AG09309 (cell line): ENCODE measurements around the gene ZNF423.
"Not testable (repeated sequence)": the region's sequence is repeated elsewhere in the genome, so short reads cannot be mapped to it uniquely, and the experiment has no call there.

ENCODE experiments used
- DNase-seq: peaks from one replicate; pipeline ENCODE4 v3.0.0-alpha.2; 2010; ENCODE audit warnings: low read depth
- H3K4me3 ChIP-seq: 2 replicates; pipeline ENCODE4 v1.5.1; 2011; ENCODE audit warnings: mild to moderate bottlenecking, low read depth, low read length, moderate library complexity; ENCODE audit not compliant: control insufficient read depth
- CTCF ChIP-seq: IDR thresholded peaks from 2 replicates; pipeline ENCODE4 v1.5.1; 2011; ENCODE audit warnings: mild to moderate bottlenecking, low read depth, low read length, inconsistent platforms; ENCODE audit not compliant: insufficient read depth, control insufficient read depth; ENCODE audit errors: missing control alignments

ZNF423 gene

GRCh38 chr16:49883076-49884014 lies 27.4 kb upstream of the ZNF423 start:
- DNase-seq, result no peak
- TF ChIP-seq CTCF, result no peak
- H3K4me3 ChIP-seq, result no peak overlapping the region

- H3K4me3 ChIP-seq, result no peak overlapping the region
- TF ChIP-seq CTCF, result no peak
- DNase-seq, result no peak
Observed at GRCh38 chr16:49881890-49882289, 26.0 kb upstream of the ZNF423 start.

GRCh38 chr16:49878540-49878939 lies 22.6 kb upstream of the ZNF423 start:
- not testable (repeated sequence) for DNase-seq, H3K4me3 ChIP-seq

GRCh38 chr16:49876716-49877129 lies 20.8 kb upstream of the ZNF423 start:
- peak; percentile 71 for TF ChIP-seq CTCF
- H3K4me3 ChIP-seq, result no peak overlapping the region
- no peak for DNase-seq

- DNase-seq, result no peak
Observed at GRCh38 chr16:49875806-49876715, 20.1 kb upstream of the ZNF423 start.

GRCh38 chr16:49874613-49875237 lies 18.8 kb upstream of the ZNF423 start:
- H3K4me3 ChIP-seq, result no peak overlapping the region
- no peak for DNase-seq
- no peak for TF ChIP-seq CTCF

More at GRCh38 chr16:49875806-49876715, 20.1 kb upstream of the ZNF423 start:
- no peak for TF ChIP-seq CTCF
- H3K4me3 ChIP-seq, result no peak overlapping the region

GRCh38 chr16:49871824-49872223 lies 15.9 kb upstream of the ZNF423 start:
- not testable (repeated sequence) for H3K4me3 ChIP-seq, DNase-seq
